Activated CD4-positive, alpha-beta T cell treated with anti-CD3 and anti-CD28 coated beads, Interleukin-2, Interleukin-6, amounts not matched to agents 100 ng/mL and 50 ng/mL, durations not matched to agents 16 hours and 8 hours (primary cell): ENCODE measurements around the gene MUSTN1.

ENCODE experiments used
- DNase-seq: peaks from one replicate; pipeline ENCODE4 v3.0.0-alpha.2; 2020

Gene MUSTN1

DNA sequence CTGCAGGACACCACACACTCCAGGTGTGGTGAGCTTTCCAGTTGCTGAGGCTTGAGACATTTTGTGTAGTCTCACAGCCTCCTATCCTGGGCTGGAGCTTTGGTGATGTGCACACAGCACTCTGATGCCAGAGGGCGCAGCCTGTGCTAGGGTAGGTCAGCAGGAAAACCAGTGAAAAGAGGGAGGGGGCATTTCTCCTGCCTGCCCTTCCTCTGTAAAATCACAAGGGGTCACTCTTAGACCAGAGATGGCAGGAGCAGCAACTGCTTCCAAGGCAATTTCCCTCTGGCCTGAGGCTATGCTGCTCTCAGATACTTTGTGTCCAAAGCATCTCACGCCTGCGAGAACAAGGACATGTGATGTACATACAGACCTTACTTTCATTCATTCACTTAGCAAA, 16.5 kb upstream of the MUSTN1 start:
- peak; percentile 54 for DNase-seq

DNA sequence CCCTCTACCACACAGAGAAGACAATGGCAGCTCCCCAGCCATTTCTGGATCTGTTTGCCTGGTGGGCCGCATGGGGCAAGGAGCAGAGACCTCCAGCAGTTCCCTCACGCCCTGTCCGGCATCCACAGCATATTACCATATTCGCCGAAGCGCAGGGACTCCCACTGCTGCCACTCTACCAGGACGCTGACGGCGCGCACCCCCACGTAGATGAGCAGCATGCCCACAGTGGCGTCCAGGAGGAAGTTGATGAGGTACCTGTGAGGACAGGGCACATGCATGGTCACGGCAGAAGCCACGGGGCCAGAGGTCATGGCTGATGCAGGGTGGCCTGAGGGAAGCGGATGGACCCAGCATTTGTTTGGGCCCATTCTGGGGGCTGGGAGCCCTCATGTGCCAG, 14.8 kb upstream of the MUSTN1 start:
- DNase-seq: no peak

- no peak for DNase-seq
Observed at GRCh38 chr3:52848617-52849016, 13.8 kb upstream of the MUSTN1 start.

GRCh38 chr3:52847726-52848125, 12.9 kb upstream of the MUSTN1 start:
- DNase-seq: no peak

- DNase-seq: no peak
Observed at GRCh38 chr3:52847241-52847640, 12.4 kb upstream of the MUSTN1 start.

DNA sequence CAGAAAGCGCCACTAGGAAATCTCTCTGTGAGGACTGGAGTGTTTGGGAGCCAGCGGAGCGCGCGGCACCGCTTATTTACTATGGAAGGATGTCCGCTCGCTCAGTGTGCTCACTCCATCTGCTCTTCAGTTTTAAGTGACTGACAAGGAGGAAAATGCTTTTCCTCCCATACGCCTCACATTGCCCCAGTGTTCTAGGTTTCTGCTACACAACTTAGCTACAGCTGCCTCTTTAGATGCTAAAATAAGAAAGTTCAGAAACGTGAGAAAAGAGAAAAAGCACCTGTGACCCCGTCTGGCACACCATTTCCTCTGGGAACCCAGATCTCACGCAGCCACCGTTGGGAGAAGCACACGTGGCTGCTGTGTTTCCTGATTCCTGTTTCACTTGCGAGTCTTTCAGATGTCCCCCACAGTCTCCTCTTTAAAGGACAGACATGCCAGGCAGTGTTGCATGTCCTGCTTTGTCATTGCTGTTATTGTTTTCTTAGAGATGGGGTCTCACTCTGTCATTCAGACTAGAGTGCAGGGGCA, 11.7 kb upstream of the MUSTN1 start:
- DNase-seq: no peak

GRCh38 chr3:52845691-52846431, 11.0 kb upstream of the MUSTN1 start:
- DNase-seq: no peak

DNA sequence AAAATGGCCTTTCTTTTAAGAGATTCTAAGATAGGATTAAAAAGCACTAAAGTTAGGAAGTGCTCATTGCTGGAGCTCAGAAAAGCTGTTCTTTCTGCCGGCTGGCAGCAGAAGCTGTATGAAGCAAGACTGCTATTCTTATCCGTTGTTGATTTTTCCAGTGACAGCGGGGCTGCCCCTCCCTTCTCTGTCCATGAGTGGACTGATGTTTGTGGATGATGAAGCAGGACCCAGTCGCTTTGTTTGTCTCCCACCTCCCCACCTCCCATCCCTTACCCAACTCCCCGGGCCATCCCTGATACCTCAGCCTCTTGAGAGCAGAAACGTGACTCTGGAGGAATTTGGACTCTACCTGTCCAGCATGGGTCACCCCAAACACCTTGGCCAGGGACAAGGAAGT, 10.3 kb upstream of the MUSTN1 start:
- DNase-seq: no peak

- DNase-seq: no peak
Observed at GRCh38 chr3:52844290-52844975, 9.6 kb upstream of the MUSTN1 start.

DNA sequence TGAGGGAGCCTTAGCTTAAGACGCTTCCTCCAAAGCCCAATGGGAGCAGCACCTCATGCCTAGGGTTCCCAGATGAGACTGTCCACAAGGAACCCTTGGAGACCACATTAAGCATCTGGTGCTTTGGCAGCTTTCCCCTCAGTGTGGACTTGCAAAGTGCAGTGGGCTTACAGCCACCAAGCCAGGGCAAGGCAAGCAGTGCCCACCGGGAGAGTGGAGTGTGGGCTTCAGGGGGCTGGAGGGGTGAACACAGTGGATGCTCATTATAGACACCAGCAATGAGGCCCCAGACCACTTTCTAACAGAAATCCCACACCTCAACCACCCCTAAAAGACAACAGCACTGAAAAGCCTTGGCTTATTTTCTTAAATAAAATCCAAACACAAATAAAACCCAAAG, 9.1 kb upstream of the MUSTN1 start:
- DNase-seq: no peak

- DNase-seq: no peak
Observed at GRCh38 chr3:52843108-52843865, 8.5 kb upstream of the MUSTN1 start.

DNA sequence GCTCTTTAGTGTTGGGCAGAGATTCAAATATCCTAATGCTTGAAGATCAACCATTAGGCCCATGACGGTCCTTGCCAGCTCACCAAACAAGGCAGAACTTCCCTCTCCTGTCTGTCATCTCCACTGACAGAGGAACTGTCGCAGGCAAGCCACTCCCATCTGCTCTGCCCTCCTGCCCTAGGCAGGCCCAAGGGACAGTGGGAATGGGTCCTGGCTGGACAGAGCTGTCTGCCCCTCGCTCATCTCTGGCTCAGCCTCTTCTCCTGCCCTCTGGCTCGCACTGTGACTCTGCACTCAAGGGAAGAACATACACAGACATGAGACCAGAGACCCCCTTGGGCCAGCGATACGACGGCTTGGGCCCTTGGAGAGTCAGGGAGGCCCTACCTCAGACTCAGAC, 7.6 kb upstream of the MUSTN1 start:
- DNase-seq: no peak

DNA sequence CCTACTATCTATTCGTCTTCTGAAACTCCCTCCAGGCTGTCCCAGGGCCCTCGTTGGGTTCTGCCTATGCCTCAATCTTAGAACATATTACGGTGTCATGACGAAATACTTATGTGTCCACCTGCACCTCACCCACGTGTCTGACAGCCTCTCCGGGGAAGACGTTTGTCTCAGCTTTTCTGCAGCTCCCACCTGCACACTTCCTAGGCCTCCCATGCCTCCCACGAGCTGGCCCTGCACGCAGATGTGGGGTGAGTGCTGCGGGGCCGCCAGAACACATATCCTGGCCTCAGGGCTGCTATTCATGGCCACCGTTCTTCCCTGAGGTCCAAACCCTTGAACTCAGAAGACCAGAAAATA, 7.1 kb upstream of the MUSTN1 start:
- no peak for DNase-seq

DNA sequence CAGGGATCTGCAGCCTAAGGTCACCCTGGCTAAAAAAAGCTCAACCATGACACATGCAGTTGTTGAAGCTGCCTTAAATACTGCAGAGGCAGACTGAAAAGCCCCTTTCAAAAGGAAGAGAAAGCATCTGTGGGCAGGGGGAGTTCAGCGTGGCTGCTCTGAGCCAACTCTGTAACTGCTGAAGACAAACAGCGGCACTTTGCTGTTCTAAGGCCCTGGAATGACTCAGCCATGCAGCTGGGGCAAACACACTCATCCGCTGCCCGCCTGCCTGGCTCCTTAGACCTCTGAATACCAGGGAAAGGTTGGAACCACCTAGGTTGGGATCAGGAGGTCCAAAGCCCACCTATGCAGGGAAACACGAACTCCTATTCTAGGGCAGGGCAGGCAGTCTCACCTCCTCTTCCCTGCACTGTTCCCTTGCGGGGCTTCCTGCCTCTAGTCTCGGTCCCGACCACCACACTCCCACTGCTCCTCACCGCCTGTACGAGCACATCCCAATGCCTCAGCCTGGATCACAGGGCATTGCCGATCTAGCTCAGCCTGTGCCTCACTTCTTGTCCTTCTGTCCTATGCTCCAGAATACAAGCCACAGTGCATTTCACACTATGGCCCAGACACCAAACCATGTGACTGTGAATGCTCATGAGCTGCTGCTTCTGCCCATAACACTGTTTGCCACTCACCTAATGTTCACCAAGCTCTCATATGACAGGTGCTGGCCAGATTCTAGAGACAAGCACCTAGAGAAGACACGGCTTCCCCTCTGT, 6.6 kb upstream of the MUSTN1 start:
- DNase-seq: no peak

DNA sequence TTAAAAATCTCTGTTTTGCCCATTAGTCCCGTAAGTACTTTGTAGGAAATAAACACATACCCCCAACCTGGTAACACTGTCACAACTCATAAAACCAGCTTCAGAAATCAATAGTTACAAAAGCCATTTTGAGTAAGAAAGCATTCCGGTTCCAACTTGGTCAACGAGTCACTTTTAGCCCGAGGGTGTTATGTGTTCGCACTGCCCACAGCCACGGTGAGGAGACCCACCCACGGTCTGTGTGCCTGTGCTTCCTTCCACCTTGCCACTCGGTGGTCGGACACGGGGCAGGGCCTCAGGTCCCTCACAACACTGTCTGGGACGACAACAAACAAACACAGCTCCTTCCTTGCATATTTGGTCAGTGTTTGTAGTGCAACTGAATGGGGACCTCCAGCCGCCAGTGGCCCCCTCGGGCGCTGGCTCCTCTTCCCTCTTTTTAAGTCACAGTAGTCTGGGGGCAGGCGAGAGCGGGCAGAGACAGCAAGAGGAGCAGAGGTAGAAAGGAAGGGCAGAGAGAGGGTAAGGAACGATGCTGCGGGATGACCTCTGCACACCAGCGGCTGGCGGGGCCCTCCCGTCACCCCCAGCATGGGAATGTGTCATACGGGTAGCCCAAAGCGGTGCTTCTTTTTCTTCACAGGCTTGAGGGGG, 5.2 kb upstream of the MUSTN1 start:
- no peak for DNase-seq

GRCh38 chr3:52839268-52839575, 4.4 kb upstream of the MUSTN1 start:
- no peak for DNase-seq

GRCh38 chr3:52838561-52839267, 3.9 kb upstream of the MUSTN1 start:
- peak; percentile 47 for DNase-seq

DNA sequence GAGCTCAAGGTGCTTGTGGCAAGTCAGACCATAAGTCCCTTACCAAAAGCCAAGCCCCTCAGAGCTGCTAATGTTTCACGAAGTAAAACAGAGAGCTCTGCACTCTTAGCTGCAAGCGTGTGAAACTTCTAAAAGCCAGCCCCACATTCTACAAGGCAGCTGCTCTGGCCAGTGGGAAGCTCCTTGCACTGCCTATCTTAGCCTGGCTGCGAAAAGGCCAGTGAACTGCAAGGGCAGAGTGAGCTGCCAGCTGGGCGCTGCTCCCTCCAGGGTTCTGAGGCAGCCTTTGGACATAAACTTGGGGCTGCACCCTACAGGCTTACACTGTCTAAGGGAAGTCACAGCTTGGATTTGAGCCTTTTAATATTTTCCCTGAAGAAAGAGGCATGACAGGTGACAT, 2.2 kb upstream of the MUSTN1 start:
- DNase-seq: no peak

DNA sequence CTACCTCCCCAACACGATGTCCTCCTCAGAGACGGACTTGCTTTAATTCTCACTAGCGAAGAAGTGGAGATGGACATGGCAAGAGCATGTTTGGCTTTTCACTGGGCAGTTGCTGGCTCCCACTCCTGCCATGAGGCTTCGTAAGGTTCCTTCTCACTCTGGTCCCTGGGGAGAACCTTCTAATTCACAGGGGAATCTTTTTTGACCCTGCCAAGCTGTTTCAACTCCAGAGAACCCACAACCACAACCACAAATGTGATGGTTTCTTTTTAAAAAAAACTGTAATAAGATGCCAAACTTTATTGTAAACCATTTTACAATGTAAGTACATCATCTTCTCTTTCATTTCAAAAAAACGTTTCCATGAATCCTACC, 1.6 kb upstream of the MUSTN1 start:
- no peak for DNase-seq

DNA sequence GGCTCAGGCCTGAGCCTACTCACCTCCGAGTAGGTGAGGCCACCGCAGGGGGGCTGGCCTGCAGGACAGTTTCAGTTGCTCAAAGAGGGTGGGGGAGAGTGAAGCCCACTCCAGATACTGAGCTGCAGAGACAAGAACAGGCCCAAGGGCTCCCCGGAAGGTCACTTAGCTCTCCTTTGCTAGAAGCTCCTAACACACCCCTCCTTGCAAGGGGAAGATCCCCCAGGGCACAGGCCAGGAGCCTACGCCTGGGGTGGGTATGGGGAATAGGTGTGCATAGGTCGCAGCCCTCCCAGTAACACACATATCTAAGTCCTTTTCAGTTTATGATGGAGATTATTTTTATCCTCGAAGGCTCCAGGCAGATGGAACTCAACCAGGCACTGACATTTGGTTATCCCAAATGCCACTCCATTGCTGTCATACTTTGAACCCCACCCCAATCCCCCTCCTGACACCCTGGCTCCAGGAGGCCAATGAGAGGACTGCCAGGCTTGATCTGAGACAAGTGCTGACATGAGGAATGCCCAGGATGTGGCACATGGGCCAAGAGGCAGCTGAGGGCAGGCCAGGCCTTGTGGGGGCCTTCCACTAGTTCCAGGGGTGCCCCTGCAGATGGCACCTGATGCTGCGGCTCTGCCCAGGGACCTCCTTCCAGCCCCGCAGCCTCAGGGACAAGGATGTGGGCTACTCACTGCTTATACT, 1.1 kb upstream of the MUSTN1 start:
- DNase-seq: no peak

- DNase-seq: no peak
Observed at GRCh38 chr3:52833202-52833601, 1.6 kb downstream of the MUSTN1 start.
